HUES48 (cell line): ENCODE results near the gene WDFY3.

ENCODE experiments used
- H3K27ac ChIP-seq: one replicate; pipeline ENCODE4 v1.7.0; 2013; ENCODE audit warnings: low read depth, low read length, inconsistent platforms
- H3K27me3 ChIP-seq: 2 replicates; pipeline ENCODE4 v1.6.1; 2013; ENCODE audit warnings: mild to moderate bottlenecking, low read length; ENCODE audit not compliant: control insufficient read depth, insufficient read depth
- H3K36me3 ChIP-seq: 2 replicates; pipeline ENCODE4 v1.6.1; 2013; ENCODE audit warnings: low read length; ENCODE audit not compliant: control insufficient read depth, insufficient read depth
- H3K4me1 ChIP-seq: 2 replicates; pipeline ENCODE4 v1.6.1; 2013; ENCODE audit warnings: mild to moderate bottlenecking, low read length; ENCODE audit not compliant: control insufficient read depth, insufficient read depth
- H3K4me3 ChIP-seq: 2 replicates; pipeline ENCODE4 v1.5.1; 2013; ENCODE audit warnings: mild to moderate bottlenecking, low read depth, low read length
- H3K9ac ChIP-seq: 2 replicates; pipeline ENCODE4 v1.6.1; 2013; ENCODE audit warnings: mild to moderate bottlenecking, low read depth, low read length, moderate library complexity
- H3K9me3 ChIP-seq: 2 replicates; pipeline ENCODE4 v1.6.1; 2013; ENCODE audit warnings: low read length; ENCODE audit not compliant: control insufficient read depth, insufficient read depth

Gene WDFY3

GRCh38 chr4:84879651-84880200 lies 86.8 kb downstream of the WDFY3 start:
- no peak overlapping the region for H3K4me3 ChIP-seq
- peaks cover 9% of the 10 kb centered on the region for H3K4me1 ChIP-seq
- no peaks in the 10 kb centered on the region; the same call in none of the 2 replicates for H3K36me3 ChIP-seq
- no peak overlapping the region for H3K27ac ChIP-seq
- no peak overlapping the region for H3K9ac ChIP-seq
- H3K27me3 ChIP-seq = no peaks in the 10 kb centered on the region
- H3K9me3 ChIP-seq = no peaks in the 10 kb centered on the region

GRCh38 chr4:84878546-84878945 lies 87.9 kb downstream of the WDFY3 start:
- Histone ChIP-seq H3K27me3 (no peaks in the 10 kb centered on the region), H3K9me3 (no peaks in the 10 kb centered on the region), H3K36me3 (no peaks in the 10 kb centered on the region; the same call in 1 of the 2 replicates), H3K4me3 (no peak overlapping the region), H3K9ac (no peak overlapping the region), H3K4me1 (peaks cover 9% of the 10 kb centered on the region), H3K27ac (no peak overlapping the region)

GRCh38 chr4:84878090-84878489 lies 88.4 kb downstream of the WDFY3 start:
- Histone ChIP-seq H3K36me3 (no peaks in the 10 kb centered on the region; the same call in 1 of the 2 replicates), H3K4me1 (peaks cover 9% of the 10 kb centered on the region), H3K27ac (no peak overlapping the region), H3K4me3 (no peak overlapping the region), H3K9me3 (no peaks in the 10 kb centered on the region), H3K27me3 (no peaks in the 10 kb centered on the region), H3K9ac (no peak overlapping the region)

- Histone ChIP-seq H3K27me3 (no peaks in the 10 kb centered on the region), H3K9ac (no peak overlapping the region), H3K9me3 (no peaks in the 10 kb centered on the region), H3K4me3 (no peak overlapping the region), H3K4me1 (peaks cover 9% of the 10 kb centered on the region), H3K36me3 (no peaks in the 10 kb centered on the region; the same call in 1 of the 2 replicates), H3K27ac (no peak overlapping the region)
These were observed 89.2 kb downstream of the WDFY3 start for GRCh38 chr4:84877051-84877833.

- peaks cover 21% of the 10 kb centered on the region for H3K4me1 ChIP-seq
- H3K27me3 ChIP-seq = no peaks in the 10 kb centered on the region
- H3K4me3 ChIP-seq = no peak overlapping the region
These were observed 90.7 kb downstream of the WDFY3 start for GRCh38 chr4:84875636-84876371.

GRCh38 chr4:84874619-84875018 lies 91.9 kb downstream of the WDFY3 start:
- H3K4me3 ChIP-seq = no peak overlapping the region
- H3K27ac ChIP-seq = no peak overlapping the region
- no peak overlapping the region for H3K9ac ChIP-seq
- no peaks in the 10 kb centered on the region for H3K27me3 ChIP-seq
- no peaks in the 10 kb centered on the region for H3K9me3 ChIP-seq
- peaks cover 26% of the 10 kb centered on the region for H3K4me1 ChIP-seq
- no peaks in the 10 kb centered on the region for H3K36me3 ChIP-seq

More at GRCh38 chr4:84875636-84876371, 90.7 kb downstream of the WDFY3 start:
- Histone ChIP-seq H3K36me3 (no peaks in the 10 kb centered on the region), H3K27ac (no peak overlapping the region), H3K9ac (no peak overlapping the region), H3K9me3 (no peaks in the 10 kb centered on the region)

- Histone ChIP-seq H3K9ac (peak overlapping the region; percentile 59; the same call in 1 of the 2 replicates), H3K4me1 (peaks cover 59% of the 10 kb centered on the region), H3K27me3 (no peaks in the 10 kb centered on the region), H3K27ac (peak overlapping the region; percentile 97), H3K9me3 (no peaks in the 10 kb centered on the region), H3K36me3 (no peaks in the 10 kb centered on the region), H3K4me3 (peak overlapping the region; percentile 46)
These were observed 95.9 kb downstream of the WDFY3 start for GRCh38 chr4:84870398-84871163.

- Histone ChIP-seq H3K36me3 (no peaks in the 10 kb centered on the region), H3K9me3 (no peaks in the 10 kb centered on the region), H3K9ac (no peak overlapping the region), H3K4me1 (peaks cover 52% of the 10 kb centered on the region), H3K27me3 (no peaks in the 10 kb centered on the region), H3K4me3 (no peak overlapping the region), H3K27ac (no peak overlapping the region)
These were observed 100.2 kb downstream of the WDFY3 start for GRCh38 chr4:84866295-84866694.

GRCh38 chr4:84865600-84865999 lies 100.9 kb downstream of the WDFY3 start:
- peaks cover 45% of the 10 kb centered on the region for H3K4me1 ChIP-seq
- H3K9ac ChIP-seq = no peak overlapping the region
- H3K36me3 ChIP-seq = no peaks in the 10 kb centered on the region
- H3K27me3 ChIP-seq = no peaks in the 10 kb centered on the region
- H3K4me3 ChIP-seq = no peak overlapping the region
- H3K9me3 ChIP-seq = no peaks in the 10 kb centered on the region
- H3K27ac ChIP-seq = no peak overlapping the region

- Histone ChIP-seq H3K4me3 (no peak overlapping the region), H3K27me3 (no peaks in the 10 kb centered on the region), H3K9me3 (no peaks in the 10 kb centered on the region), H3K4me1 (peaks cover 20% of the 10 kb centered on the region), H3K36me3 (peaks cover 13% of the 10 kb centered on the region), H3K9ac (no peak overlapping the region), H3K27ac (no peak overlapping the region)
These were observed 104.4 kb downstream of the WDFY3 start for GRCh38 chr4:84862064-84862463.
